PC-3 (cell line): ENCODE results near the gene SH3BP5L. TPM values are rescaled to one million over a fixed set of nuclear protein-coding genes. Genes with fewer than 3 reads are reported as not detected.

Experiments used
- ATAC-seq: fragments of 200-7000 bp; cut with Tn5 transposase; 2 replicates; pipeline ENCODE4 v1.9.1; 2020; ENCODE audit warnings: mild to moderate bottlenecking, moderate library complexity
- BruUV-seq: library from RNA; stranded (reverse); fragments of 400-500 nt; replicated peaks from 2 replicates; lab custom pipeline; 2021; lab: Mats Ljungman, UMichigan
- CTCF ChIA-PET: fragments of 300-600 bp; sonication (Branson Sonifier 250); formaldehyde crosslinking; loops from one replicate; lab custom pipeline; 2022; ENCODE audit warnings: antibody characterized with exemption; lab: Charles Lee
- POLR2A ChIA-PET: fragments of 300-600 bp; sonication (Branson Sonifier 250); formaldehyde crosslinking; loops from one replicate; lab custom pipeline; 2022; ENCODE audit warnings: antibody characterized with exemption; ENCODE audit not compliant: unreplicated experiment; lab: Charles Lee
- DNase-seq: peaks from one replicate; pipeline ENCODE4 v3.0.0-alpha.2; 2015
- H2AFZ ChIP-seq: fragments of 300-600 bp; sonication (generic); 2 replicates; pipeline ENCODE4 v1.6.0; 2016; ENCODE audit warnings: antibody characterized with exemption, low read length
- H3F3A ChIP-seq: fragments of 300-600 bp; sonication (generic); one replicate; pipeline ENCODE4 v1.6.0; 2017; ENCODE audit warnings: antibody characterized with exemption, low read length, control low read depth, mild to moderate bottlenecking; ENCODE audit not compliant: unreplicated experiment
- H3K27ac ChIP-seq: fragments of 300-600 bp; sonication (generic); 2 replicates; pipeline ENCODE4 v1.5.1; 2016; ENCODE audit warnings: mild to moderate bottlenecking, low read length
- H3K27me3 ChIP-seq: fragments of 300-600 bp; sonication (generic); 2 replicates; pipeline ENCODE4 v1.6.1; 2016; ENCODE audit warnings: low read length, mixed read lengths
- H3K36me3 ChIP-seq: fragments of 300-600 bp; sonication (generic); 2 replicates; pipeline ENCODE4 v1.6.1; 2016; ENCODE audit warnings: low read depth, mixed run types, low read length, mixed read lengths
- H3K4me1 ChIP-seq: fragments of 300-600 bp; sonication (generic); 2 replicates; pipeline ENCODE4 v1.5.1; 2016; ENCODE audit warnings: low read length; ENCODE audit not compliant: insufficient read depth
- H3K4me2 ChIP-seq: fragments of 300-600 bp; sonication (generic); 2 replicates; pipeline ENCODE4 v1.6.0; 2016; ENCODE audit warnings: low read length
- H3K4me3 ChIP-seq: fragments of 300-600 bp; sonication (generic); 2 replicates; pipeline ENCODE4 v1.5.1; 2016; ENCODE audit warnings: mild to moderate bottlenecking, low read length, mixed read lengths
- H3K79me2 ChIP-seq: fragments of 300-600 bp; sonication (generic); 2 replicates; pipeline ENCODE4 v1.6.1; 2017; ENCODE audit warnings: low read length, mixed read lengths
- H3K9ac ChIP-seq: fragments of 300-600 bp; sonication (generic); 2 replicates; pipeline ENCODE4 v1.6.0; 2016; ENCODE audit warnings: mild to moderate bottlenecking, low read length
- H3K9me2 ChIP-seq: fragments of 300-600 bp; sonication (generic); replicated peaks from 2 replicates; pipeline ENCODE4 v1.6.1; 2016; ENCODE audit warnings: mixed run types, low read length, mixed read lengths
- H3K9me3 ChIP-seq: fragments of 300-600 bp; sonication (generic); 2 replicates; pipeline ENCODE4 v1.6.1; 2016; ENCODE audit warnings: low read length, mixed read lengths
- H4K20me1 ChIP-seq: fragments of 300-600 bp; sonication (generic); 2 replicates; pipeline ENCODE4 v1.6.1; 2016; ENCODE audit warnings: low read length, mixed read lengths
- EZH2 ChIP-seq: fragments of 300-600 bp; sonication (generic); IDR thresholded peaks from one replicate; pipeline ENCODE4 v1.6.1; 2017; ENCODE audit warnings: antibody characterized with exemption, mild to moderate bottlenecking, low read length; ENCODE audit not compliant: unreplicated experiment
- EZH2phosphoT487 ChIP-seq: fragments of 300-600 bp; sonication (generic); IDR thresholded peaks from 2 replicates; pipeline ENCODE4 v1.6.1; 2018; ENCODE audit warnings: mild to moderate bottlenecking, antibody characterized with exemption, low read length, borderline replicate concordance
- intact Hi-C: fragments of 100-400 bp; cut with micrococcal nuclease; formaldehyde crosslinking; loops from 2 replicates; pipeline ENCODE4 v1.9.0; 2023
- total RNA-seq: library from RNA; depleted of rRNA; stranded (reverse); fragments of >200 nt; gene quantifications from 2 replicates; pipeline ENCODE4 v1.2.3, GENCODE V29; 2014
- TF ChIP-seq, protein P1 (sequence below): fragments of 300-600 bp; sonication (generic); conservative IDR thresholded peaks from 2 replicates; pipeline ENCODE4 v1.5.1; 2017; ENCODE audit warnings: antibody characterized with exemption, low read depth, mild to moderate bottlenecking, low read length

SH3BP5L gene
- total RNA-seq, 1 experiment from 2014 or later = 63.5 TPM

DNA sequence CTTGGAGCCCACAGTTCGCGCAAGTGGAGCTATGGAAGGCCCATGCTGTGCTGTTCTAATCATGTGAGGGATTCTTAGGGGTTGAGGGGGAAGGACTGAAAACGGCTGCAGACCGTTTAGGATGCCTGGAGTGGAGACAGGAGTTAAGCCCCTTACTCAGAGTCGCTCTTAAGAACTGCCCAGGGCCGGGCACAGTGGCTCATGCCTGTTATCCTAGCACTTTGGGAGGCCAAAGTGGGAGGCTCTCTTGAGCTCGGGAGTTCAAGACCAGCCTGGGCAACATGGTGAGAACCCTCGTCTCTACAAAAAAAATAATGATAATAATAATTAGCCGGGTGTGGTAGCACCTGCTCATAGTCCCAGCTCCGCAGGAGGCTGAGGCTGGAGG is 13.4 kb upstream of the SH3BP5L start:
- H4K20me1 ChIP-seq = no peaks in the 10 kb centered on the region
- peaks cover 51% of the 10 kb centered on the region for H3K79me2 ChIP-seq
- no peaks in the 10 kb centered on the region for H3K9me3 ChIP-seq
- H3K36me3 ChIP-seq = peaks cover under 1% of the 10 kb centered on the region; the same call in 1 of the 2 replicates
- peaks cover 20% of the 10 kb centered on the region for H3K4me1 ChIP-seq
- TSS peak; percentile 35 for BruUV-seq
- ATAC-seq (no peak), DNase-seq (no peak)
- CTCF ChIA-PET = interaction anchor here (0.6 to 0.7 kb wide), 2 partner anchors 65 to 830 kb away, joined by 4 read pairs; no protein-coding TSS in a partner anchor
- intact Hi-C loops = no loop called here
- no peaks in the 10 kb centered on the region for H3K9me2 ChIP-seq
- POLR2A ChIA-PET = interaction anchor here (0.6 kb wide), 1 partner anchor 23 kb away, joined by 3 read pairs; no protein-coding TSS in a partner anchor
- peak overlapping the region; percentile 77 for H3K4me3 ChIP-seq
- H3F3A ChIP-seq = no peaks in the 10 kb centered on the region
- TF ChIP-seq EZH2phosphoT487 = no peak
- TF ChIP-seq, protein P1, sequence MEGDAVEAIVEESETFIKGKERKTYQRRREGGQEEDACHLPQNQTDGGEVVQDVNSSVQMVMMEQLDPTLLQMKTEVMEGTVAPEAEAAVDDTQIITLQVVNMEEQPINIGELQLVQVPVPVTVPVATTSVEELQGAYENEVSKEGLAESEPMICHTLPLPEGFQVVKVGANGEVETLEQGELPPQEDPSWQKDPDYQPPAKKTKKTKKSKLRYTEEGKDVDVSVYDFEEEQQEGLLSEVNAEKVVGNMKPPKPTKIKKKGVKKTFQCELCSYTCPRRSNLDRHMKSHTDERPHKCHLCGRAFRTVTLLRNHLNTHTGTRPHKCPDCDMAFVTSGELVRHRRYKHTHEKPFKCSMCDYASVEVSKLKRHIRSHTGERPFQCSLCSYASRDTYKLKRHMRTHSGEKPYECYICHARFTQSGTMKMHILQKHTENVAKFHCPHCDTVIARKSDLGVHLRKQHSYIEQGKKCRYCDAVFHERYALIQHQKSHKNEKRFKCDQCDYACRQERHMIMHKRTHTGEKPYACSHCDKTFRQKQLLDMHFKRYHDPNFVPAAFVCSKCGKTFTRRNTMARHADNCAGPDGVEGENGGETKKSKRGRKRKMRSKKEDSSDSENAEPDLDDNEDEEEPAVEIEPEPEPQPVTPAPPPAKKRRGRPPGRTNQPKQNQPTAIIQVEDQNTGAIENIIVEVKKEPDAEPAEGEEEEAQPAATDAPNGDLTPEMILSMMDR = no peak
- no peak for TF ChIP-seq EZH2
- peak overlapping the region; percentile 86 for H3K9ac ChIP-seq
- H3K4me2 ChIP-seq = peak overlapping the region; percentile 91
- H2AFZ ChIP-seq = peak overlapping the region; percentile 84
- H3K27me3 ChIP-seq = no peaks in the 10 kb centered on the region
- H3K27ac ChIP-seq = peak overlapping the region; percentile 75

DNA sequence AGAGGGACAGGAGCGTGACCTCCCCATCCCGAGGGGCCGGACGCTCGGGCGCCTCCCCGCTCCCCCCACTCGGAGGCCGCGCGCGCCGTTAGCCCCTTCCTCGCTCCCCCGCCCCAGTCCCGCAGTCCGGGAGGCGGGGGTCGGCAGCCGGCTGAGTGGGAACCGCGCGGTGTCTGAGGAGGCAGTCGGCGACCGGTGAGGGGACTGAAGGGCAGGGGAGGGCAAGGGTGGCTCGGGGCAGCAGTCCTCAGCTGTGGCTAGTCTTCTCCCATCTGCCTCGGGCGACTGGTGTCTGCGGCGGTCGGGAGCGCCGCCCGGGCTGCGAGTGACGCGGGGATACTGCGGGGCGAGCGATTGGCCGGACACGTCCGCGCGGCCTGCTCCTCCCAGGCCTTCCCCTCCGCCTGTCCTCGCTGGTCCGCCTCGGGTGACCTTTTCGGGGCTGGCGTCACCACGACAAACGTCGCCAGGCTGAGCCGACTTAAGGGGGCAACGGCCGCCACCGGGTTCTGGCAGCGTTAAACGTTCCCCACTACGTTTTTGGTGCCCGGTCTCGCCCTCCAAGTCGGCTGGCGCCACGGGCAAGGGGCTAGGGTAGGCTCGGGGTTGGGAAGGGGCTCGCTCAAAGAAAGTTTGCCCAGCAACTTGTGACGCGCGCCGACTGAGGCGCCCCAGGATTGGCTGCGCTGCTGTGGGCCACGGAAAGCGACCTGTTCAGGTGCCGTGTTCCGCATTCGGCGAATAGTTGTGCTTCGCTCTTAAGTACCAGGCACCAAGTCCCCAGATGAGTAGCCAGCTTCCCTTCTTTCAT is 12.8 kb upstream of the SH3BP5L start:
- H3K4me1 ChIP-seq = peaks cover 20% of the 10 kb centered on the region
- peak overlapping the region; percentile 86 for H3K9ac ChIP-seq
- no peaks in the 10 kb centered on the region for H3F3A ChIP-seq
- ATAC-seq (peak; percentile 74), DNase-seq (peak; percentile 99)
- H3K79me2 ChIP-seq = peaks cover 45% of the 10 kb centered on the region
- intact Hi-C loops = loop anchor here (1.0 kb wide), 3 partner anchors 12 to 35 kb away; no protein-coding TSS in a partner anchor
- no peaks in the 10 kb centered on the region; the same call in 1 of the 2 replicates for H3K36me3 ChIP-seq
- H2AFZ ChIP-seq = peak overlapping the region; percentile 84
- no peaks in the 10 kb centered on the region for H3K9me2 ChIP-seq
- H4K20me1 ChIP-seq = no peaks in the 10 kb centered on the region
- no TSS peak for BruUV-seq
- POLR2A ChIA-PET = interaction anchor here (0.6 to 1.4 kb wide), 5 partner anchors 10 to 88 kb away, joined by 3 to 53 read pairs (median 3); partner anchors contain the start of genes SH3BP5L and ZNF692
- no peaks in the 10 kb centered on the region for H3K9me3 ChIP-seq
- H3K4me3 ChIP-seq = peak overlapping the region; percentile 77
- CTCF ChIA-PET = interaction anchor here (0.6 to 1.2 kb wide), 3 partner anchors 12 to 829 kb away, joined by 4 to 12 read pairs (median 4); partner anchors contain the start of gene SH3BP5L
- TF ChIP-seq EZH2 (no peak), EZH2phosphoT487 (no peak)
- TF ChIP-seq, protein P1 = no peak
- H3K4me2 ChIP-seq = peak overlapping the region; percentile 91
- H3K27ac ChIP-seq = peak overlapping the region; percentile 75
- H3K27me3 ChIP-seq = no peaks in the 10 kb centered on the region
